Brain microvascular endothelial cell (primary cell): Measurements from ENCODE around the gene NFIB.

Experiments used
- DNase-seq: peaks from one replicate; pipeline ENCODE4 v3.0.0-alpha.2; 2020
- H3K27ac ChIP-seq: fragments of 250-450 bp; sonication (Bioruptor Pico); 2 replicates; pipeline ENCODE4 v1.5.1; 2020; ENCODE audit warnings: mild to moderate bottlenecking, moderate library complexity
- H3K27me3 ChIP-seq: fragments of 250-450 bp; sonication (Bioruptor Pico); replicated peaks from 2 replicates; pipeline ENCODE4 v1.5.1; 2020; ENCODE audit warnings: mild to moderate bottlenecking
- H3K36me3 ChIP-seq: fragments of 250-450 bp; sonication (Bioruptor Pico); replicated peaks from 2 replicates; pipeline ENCODE4 v1.5.1; 2020; ENCODE audit warnings: mild to moderate bottlenecking
- H3K4me3 ChIP-seq: 2 replicates; pipeline ENCODE4 v1.5.1; 2011; ENCODE audit warnings: low read depth, mild to moderate bottlenecking, control low read depth, low read length, moderate library complexity
- CTCF ChIP-seq: IDR thresholded peaks from 2 replicates; pipeline ENCODE4 v1.5.1; 2011; ENCODE audit warnings: low read depth, mild to moderate bottlenecking, moderate library complexity, low read length, control low read depth, inconsistent platforms; ENCODE audit errors: missing control alignments
- in situ Hi-C: cut with HindIII; loops from 2 replicates; pipeline ENCODE4 v1.10.0; 2017; ENCODE audit warnings: low sequenced_read_pairs, low pct_ligation_motif_present

Gene NFIB

GRCh38 chr9:14098486-14099180 is 215.3 kb downstream of the NFIB start:
- TF ChIP-seq CTCF, result no peak
- in situ Hi-C loops, result loop anchor here (25.0 kb wide), 1 partner anchor 89 kb away; no protein-coding TSS in a partner anchor
- H3K4me3 ChIP-seq, result no peak overlapping the region
- DNase-seq, result no peak
- H3K36me3 ChIP-seq, result no peaks in the 10 kb centered on the region
- no peaks in the 10 kb centered on the region for H3K27me3 ChIP-seq
- H3K27ac ChIP-seq, result no peak overlapping the region

- Histone ChIP-seq H3K4me3 (no peak overlapping the region), H3K27ac (peak overlapping the region; percentile 94), H3K36me3 (no peaks in the 10 kb centered on the region), H3K27me3 (no peaks in the 10 kb centered on the region)
- TF ChIP-seq CTCF, result no peak
- in situ Hi-C loops, result loop anchor here (25.0 kb wide), 1 partner anchor 89 kb away; no protein-coding TSS in a partner anchor
- peak; percentile 22 for DNase-seq
Observed at GRCh38 chr9:14097666-14098415, 216.1 kb downstream of the NFIB start.

GRCh38 chr9:14097215-14097614 is 216.7 kb downstream of the NFIB start:
- in situ Hi-C loops, result loop anchor here (25.0 kb wide), 1 partner anchor 90 kb away; no protein-coding TSS in a partner anchor
- Histone ChIP-seq H3K4me3 (no peak overlapping the region), H3K27me3 (no peaks in the 10 kb centered on the region), H3K27ac (peak overlapping the region; percentile 94), H3K36me3 (no peaks in the 10 kb centered on the region)
- no peak for TF ChIP-seq CTCF
- DNase-seq, result peak; percentile 84

- Histone ChIP-seq H3K27me3 (no peaks in the 10 kb centered on the region), H3K27ac (peak overlapping the region; percentile 94), H3K4me3 (peak overlapping the region; percentile 12), H3K36me3 (no peaks in the 10 kb centered on the region)
- in situ Hi-C loops, result loop anchor here (25.0 kb wide), 1 partner anchor 91 kb away; no protein-coding TSS in a partner anchor
- DNase-seq, result peak; percentile 90
- TF ChIP-seq CTCF, result peak; percentile 20
Observed at GRCh38 chr9:14096258-14096922, 217.6 kb downstream of the NFIB start.

- no peak for TF ChIP-seq CTCF
- in situ Hi-C loops, result loop anchor here (25.0 kb wide), 1 partner anchor 92 kb away; no protein-coding TSS in a partner anchor
- Histone ChIP-seq H3K36me3 (no peaks in the 10 kb centered on the region), H3K4me3 (no peak overlapping the region), H3K27ac (no peak overlapping the region), H3K27me3 (no peaks in the 10 kb centered on the region)
- no peak for DNase-seq
Observed at GRCh38 chr9:14095277-14095676, 218.7 kb downstream of the NFIB start.
